Vagina (tissue), 2 donors: ENCODE data around the gene CCDC102A.

ENCODE experiments used
- POLR2A ChIP-seq, 2 donors: fragments of 450-650 bp; IDR thresholded peaks; one replicate each; pipeline ENCODE4 v1.6.1; 2017; ENCODE audit warnings: antibody characterized with exemption in 2 of 2, mild to moderate bottlenecking in 2 of 2, moderate library complexity in 2 of 2
- POLR2AphosphoS5 ChIP-seq, 2 donors: sonication (generic); formaldehyde crosslinking; IDR thresholded peaks; one replicate each; pipeline ENCODE4 v1.9.0; 2017; ENCODE audit warnings: antibody characterized with exemption in 2 of 2, mild to moderate bottlenecking in 2 of 2, low read depth in 1 of 2; ENCODE audit not compliant: insufficient read depth in 1 of 2
- TF ChIP-seq, protein P1 (sequence below), 3 experiments: fragments of 450-650 bp in 2 of 3; fragments of 200-600 bp in 1 of 3; sonication (generic) in 1 of 3; IDR thresholded peaks; one replicate each; pipeline ENCODE4 v1.5.1; 2017 to 2019; ENCODE audit warnings: antibody characterized with exemption in 3 of 3, mild to moderate bottlenecking in 2 of 3, moderate library complexity in 2 of 3

DNA sequence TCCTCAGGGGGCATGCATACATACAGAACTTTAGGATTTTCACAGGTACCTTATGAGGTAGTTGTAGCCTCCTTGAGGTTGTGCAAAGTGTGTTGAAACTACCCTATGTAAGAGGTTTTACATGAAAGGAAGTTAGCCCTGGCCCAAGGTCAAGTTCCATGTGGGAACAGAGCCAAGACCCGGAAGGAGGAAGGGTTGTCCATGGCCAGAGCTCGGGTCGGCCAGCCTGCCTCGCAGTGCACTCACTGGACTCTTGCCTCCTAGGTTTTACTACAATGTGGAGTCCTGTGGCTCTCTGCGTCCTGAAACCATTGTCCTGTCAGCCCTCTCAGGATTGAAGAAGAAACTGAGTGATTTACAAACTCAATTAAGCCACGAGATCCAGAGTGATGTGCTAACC lies 65.7 kb downstream of the CCDC102A start:
- TF ChIP-seq, protein P1, sequence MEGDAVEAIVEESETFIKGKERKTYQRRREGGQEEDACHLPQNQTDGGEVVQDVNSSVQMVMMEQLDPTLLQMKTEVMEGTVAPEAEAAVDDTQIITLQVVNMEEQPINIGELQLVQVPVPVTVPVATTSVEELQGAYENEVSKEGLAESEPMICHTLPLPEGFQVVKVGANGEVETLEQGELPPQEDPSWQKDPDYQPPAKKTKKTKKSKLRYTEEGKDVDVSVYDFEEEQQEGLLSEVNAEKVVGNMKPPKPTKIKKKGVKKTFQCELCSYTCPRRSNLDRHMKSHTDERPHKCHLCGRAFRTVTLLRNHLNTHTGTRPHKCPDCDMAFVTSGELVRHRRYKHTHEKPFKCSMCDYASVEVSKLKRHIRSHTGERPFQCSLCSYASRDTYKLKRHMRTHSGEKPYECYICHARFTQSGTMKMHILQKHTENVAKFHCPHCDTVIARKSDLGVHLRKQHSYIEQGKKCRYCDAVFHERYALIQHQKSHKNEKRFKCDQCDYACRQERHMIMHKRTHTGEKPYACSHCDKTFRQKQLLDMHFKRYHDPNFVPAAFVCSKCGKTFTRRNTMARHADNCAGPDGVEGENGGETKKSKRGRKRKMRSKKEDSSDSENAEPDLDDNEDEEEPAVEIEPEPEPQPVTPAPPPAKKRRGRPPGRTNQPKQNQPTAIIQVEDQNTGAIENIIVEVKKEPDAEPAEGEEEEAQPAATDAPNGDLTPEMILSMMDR (IDR thresholded peaks at IDR 0.05) = no peak
- TF ChIP-seq POLR2AphosphoS5 (IDR thresholded peaks at IDR 0.05; ENCODE audit: insufficient read depth in 1 of 2, low read depth in 1 of 2) (no peak), POLR2A (IDR thresholded peaks at IDR 0.05) (no peak)
